ENCODE data around the gene GPD1L.
"Not testable (repeated sequence)": the region's sequence is repeated elsewhere in the genome, so short reads cannot be mapped to it uniquely, and the experiment has no call there.

GPD1L gene

DNA sequence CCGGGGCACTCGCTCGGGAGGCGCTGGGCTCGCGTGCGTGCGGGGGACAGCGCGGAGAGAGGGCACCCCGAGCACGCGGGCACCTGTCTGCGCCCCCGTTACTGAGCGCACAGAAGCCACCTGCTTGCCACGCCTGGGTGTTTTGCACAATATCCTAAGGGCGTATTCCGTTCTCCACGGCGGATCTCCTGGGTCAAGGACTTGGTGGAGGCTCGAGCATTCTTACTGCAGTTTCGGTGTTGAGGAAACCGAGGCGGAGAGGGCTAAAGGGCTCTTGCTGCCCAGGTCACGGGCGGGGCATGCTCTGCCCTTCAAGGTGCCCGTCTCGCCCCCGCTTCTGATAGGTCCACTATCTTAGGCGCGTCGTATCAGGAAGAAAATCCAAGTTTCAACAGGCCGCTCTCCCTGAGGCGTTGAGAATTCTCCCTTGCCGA is 526 bp downstream of the GPD1L start:
- no peak for DNase-seq

DNA sequence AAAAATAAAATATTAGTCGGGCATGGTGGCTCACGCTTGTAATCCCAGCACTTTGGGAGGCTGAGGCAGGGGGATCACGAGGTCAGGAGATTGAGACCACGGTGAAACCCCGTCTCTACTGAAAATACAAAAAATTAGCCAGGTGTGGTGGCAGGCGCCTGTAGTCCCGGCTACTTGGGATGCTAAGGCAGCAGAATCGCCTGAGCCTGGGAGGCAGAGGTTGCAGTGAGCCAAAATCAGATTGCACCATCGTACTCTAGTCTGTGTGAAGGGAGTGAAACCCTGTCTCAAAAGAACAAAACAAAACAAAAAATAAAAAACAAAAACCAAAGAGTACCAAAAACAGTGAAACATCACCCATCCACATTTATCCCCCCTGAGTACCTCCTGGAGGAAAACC is 1.8 kb downstream of the GPD1L start:
- not testable (repeated sequence) for DNase-seq

DNA sequence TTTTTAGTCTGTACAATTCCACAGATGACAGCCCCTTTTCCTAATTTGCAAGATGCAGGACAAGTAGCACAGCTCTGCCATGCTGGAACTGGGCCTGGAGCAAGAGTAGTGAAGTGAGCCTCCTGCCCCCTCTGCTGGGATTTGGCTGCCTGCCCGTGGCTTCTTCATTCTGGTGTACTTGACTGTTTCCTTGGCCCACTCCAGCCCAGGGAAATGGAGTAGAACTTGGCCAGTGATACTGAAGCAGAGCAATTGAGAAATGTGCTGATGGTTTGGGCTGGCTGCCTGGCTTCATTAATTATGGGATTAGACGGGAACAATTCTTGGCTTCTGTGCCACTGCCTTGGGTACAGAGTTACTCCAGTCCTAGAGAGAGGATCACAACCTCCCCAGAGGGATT is 2.8 kb downstream of the GPD1L start:
- no peak for DNase-seq

DNA sequence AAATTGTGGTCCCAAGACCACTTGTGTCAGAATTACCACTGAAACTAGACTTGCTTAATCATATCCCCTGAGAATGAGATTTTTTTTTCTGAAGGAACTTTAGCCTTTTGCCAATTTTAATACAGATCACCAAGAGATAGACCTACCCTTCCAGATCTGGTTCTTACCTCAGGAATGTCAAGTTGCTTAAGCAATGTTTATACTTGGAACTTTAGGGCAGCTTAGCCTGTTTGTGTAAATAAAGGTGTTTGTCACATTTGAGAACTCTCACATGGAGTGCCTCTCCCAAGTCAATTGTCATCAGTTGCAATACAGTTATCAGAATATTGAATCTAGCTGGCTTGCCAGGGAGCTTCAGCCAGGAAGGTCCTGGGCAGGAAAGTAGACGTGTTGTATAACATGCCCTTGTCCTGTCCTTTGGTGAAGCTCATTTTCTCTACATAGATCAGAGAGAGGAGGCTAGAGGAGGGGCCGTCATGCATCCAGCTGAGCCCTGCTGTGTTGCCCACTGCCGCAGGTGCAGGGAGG is 3.9 kb downstream of the GPD1L start:
- DNase-seq: no peak

DNA sequence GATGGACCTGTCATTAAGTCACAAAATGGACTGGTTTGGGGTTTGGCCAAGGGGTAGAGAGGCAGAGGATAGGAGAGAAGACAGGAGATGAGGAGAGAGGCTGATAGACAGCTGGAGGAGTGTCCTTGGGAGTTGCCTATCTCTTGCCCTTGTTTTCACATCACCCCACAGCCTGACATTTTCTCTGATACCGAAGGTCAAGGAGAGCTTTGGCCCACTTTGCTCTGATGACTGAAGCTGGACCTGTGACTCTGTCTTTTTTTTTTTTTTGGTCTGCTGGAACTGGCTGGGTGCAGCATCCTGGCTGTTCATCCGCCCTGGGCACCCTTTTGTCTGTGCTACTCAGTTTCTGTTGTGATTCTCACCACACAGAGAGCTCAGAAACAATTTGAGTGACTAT is 5.1 kb downstream of the GPD1L start:
- DNase-seq: no peak

DNA sequence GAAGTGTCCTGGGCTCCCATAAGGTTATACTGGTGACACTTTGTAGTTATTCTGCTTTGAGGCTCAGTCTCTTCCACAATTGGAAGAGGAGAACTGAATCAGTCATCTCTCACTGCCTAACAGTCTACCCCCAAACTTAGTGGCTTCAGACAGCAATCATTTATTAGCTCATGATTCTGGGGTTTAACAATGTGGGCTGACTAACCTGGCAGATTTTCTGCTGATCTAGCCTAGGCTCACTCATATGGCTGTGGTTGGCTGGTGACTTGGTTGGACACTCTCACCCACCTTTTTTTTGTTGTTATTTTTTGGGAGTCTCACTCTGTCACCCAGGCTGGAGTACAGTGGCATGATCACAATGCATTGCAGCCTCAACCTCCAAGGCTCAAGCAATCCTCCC is 7.1 kb downstream of the GPD1L start:
- no peak for DNase-seq

DNA sequence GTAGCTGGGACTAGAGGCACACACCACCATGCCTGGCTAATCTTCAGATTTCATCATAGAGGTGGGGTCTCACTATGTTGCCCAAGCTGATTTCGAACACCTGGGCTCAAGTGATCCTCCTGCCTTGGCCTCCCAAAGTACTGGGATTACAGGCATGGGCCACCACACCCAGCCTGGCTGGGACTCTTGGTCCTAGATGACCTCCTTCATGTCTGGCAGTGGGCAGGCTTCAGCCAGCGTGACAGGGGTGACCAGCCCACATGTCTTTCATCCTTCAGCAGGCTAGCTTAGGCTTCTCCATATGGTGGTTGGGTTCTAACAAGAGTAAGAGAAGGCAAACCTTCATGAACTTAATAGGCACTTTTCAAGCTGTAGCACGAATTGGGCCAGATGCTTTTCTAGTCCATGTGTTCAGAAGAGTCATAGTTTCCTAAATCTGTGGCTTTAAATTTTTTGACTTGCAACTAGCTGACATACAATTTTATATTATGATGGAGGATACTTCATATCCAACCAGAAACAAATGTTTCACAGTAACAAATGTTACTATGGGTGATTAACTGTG is 7.6 kb downstream of the GPD1L start:
- DNase-seq: no peak

DNA sequence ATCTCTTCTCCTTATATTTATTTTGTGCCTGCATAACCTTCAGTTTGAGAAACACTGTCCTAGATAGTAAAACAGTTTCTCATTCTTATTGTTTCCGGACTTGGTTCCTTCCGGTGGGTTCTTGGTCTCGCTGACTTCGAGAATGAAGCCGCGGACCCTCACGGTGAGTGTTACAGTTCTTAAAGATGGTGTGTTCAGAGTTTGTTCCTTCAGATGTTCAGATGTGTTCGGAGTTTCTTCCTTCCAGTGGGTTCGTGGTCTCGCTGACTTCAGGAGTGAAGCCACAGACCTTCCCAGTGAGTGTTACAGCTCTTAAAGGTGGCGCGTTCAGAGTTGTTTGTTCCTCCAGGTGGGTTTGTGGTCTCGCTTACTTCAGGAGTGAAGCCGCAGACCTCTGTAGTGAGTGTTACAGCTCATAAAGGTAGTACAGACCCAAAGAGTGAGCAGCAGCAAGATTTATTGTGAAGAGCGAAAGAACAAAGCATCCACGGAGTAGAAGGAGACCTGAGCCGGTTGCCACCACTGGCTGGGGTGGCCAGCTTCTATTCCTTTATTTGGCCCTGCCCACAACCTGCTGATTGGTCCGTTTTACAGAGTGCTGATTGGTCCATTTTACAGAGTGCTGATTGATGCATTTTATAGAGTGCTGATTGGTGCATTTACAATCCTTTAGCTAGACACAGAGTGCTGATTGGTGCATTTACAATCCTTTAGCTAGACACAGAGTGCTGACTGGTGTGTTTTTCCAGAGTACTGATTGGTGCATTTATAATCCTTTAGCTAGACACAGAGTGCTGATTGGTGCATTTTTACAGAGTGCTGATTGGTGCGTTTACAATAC is 8.3 kb downstream of the GPD1L start:
- not testable (repeated sequence) for DNase-seq

DNA sequence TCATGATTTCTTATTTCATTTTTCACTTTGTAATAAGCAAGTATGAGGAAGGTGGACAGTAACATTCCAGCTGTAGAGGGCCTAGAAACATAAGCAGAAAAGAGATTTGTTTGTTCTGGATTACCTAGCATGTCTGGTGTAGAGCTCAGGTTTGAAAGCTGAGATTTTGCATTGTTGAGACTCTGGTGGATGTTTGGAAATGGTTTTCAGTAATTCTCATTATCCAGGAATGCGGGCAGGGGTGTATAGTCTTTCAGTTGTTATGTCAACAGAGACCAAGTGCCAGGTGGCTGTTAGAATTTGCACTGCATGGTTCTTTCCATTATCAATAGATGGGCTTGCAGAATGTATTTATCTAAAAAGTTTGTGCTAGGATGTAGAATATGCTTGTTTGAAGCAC is 10.9 kb downstream of the GPD1L start:
- DNase-seq: no peak

DNA sequence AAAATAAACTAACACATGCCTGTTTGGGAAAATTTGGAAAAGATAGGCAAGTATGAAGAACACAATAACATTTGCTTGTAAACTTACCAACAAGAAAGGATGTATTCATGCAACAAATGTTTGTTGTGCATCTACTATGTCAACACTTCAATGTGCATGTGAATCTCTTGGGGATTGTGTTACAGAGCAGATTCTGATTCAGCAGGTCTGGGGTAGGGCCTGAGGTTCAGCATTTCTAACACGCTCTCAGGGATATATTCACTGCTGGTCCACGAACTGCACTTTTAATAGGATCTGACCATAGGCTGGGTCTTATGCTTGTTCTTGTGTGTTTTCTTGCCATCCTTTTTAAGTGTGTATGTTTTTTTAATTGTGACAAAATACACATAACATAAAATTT is 11.8 kb downstream of the GPD1L start:
- no peak for DNase-seq

DNA sequence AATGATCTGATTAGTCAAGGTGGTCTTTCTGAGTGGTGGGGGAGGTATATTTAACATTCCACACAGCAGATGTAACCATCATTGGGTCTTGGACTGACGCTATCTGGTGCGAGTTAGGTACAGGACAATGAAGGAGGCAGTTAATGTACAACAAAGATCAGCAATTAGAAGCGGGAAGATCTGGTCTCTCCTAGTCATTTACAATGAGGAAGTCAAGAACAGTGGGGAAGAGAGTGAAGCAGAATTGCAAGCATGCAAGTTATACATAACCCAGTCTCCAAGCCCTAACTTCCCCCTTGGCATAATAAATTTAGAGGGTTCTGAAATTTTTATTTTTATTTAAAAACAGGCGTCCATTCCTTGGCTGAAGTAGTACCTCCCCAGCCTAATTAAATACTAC is 14.1 kb downstream of the GPD1L start:
- DNase-seq: peak; percentile 77

DNA sequence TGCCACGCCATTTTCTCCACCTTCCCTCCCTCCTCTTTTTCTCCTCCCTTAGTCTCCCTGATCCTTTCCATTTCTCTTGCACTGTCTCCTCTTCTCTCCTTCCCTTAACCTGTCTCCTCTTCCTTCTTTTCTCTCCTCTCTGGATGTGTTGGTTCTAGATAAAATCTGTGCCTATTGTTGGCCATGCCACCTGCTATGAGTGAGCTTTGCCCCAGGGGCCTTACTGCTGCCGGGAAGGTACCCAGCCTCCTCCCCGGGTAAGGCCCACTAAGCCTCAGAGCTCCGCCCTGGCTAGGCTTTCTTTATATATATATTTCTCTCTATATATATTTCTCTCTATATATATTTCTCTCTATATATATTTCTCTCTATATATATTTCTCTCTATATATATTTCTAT is 14.7 kb downstream of the GPD1L start:
- DNase-seq: no peak

DNA sequence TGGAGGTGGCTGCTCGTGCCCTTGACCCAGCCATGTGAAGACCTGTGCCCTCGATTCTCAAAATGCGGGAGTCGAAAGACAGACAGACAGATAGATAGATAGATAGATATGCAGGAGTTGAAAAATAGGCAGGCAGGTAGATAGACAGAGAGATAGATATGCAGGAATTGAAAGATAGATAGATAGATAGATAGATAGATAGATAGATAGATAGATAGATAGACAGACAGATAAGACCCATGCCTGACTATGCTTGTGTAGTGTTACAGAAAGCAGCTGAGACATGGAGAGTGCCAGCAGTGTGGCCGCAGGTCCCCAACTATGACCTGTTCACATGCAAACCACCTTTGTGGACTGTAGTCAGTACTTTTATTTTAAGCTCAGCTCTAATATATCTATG is 17.2 kb downstream of the GPD1L start:
- DNase-seq: no peak

DNA sequence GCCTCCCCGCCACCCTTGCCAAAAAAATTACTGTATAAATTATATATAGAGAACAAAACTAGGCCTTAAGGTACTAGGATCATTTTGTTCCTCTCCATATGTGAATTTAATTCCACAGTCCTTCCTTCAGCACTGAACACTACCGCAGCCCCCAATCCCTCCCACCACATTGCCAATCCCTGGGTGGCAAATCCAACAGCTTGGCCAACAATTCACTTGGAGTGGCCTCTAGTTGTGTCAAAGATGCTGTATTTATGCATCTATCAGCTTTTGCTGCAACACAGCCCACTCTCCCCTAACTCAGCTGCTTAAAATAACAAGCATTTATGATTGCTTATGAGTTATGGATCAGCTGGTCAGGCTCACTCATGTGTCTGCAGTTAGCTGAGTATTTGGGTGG is 18.6 kb downstream of the GPD1L start:
- no peak for DNase-seq

DNA sequence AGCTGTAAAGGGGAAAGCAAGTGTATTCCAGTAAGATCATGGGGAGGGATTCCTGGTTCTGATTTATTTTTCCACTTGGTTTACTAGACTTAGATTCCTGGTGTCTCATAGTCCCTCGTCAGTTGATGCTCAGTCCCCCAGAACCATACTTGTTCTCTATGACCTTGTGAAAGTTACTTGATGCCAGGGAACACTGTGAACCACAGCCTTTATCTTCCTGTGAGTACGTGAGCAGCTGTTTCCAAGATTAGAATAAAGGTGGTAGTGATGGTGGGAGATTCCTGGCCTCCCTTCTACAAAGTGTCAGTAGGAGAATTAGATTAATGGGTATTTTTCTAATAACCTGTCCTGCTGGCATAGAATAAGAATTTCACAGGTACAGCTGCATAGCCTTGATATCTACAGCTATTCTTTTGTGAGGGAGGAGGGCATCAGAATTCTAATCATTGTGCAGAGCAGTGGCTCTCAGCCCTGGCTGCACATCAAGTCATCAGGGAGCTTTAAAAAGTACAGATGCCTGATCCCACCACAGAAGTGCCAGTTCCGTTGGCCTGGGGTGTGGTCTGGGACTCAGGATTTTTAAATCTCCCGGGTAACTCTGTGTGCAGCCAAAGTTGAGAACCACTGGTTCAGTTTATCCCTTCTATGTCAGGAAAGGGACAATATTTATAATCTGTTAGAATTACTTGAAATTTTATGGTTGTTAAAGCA is 20.0 kb downstream of the GPD1L start:
- no peak for DNase-seq

DNA sequence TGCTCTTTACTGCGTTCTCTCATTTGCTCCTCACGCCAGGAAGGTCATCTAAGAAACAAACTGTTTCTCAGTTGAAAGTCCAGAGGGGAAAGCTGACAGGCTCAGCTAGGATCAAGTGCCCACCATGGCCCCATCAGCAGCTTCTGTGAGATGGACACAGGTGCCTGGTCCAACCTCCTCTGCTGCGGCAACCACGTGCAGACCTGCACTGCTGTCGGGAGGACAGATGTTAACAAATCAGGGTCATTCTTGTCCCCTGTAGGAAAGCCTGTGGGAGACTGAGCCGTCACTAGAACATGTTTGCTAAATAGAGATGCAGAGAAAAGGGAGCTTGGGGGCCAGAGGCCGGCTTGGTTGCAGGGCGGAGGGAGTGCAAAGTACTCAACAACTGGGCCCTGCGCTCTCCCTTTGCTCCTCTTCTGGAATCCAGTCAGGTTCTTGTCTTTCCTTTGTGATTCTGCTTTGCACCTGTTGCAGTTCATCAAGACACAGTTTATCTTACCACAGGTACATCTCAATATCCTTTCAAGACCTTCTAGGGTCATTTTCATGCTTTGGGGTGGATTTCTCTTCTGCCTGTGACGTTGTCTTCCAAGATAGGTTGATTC is 20.9 kb downstream of the GPD1L start:
- DNase-seq: no peak

DNA sequence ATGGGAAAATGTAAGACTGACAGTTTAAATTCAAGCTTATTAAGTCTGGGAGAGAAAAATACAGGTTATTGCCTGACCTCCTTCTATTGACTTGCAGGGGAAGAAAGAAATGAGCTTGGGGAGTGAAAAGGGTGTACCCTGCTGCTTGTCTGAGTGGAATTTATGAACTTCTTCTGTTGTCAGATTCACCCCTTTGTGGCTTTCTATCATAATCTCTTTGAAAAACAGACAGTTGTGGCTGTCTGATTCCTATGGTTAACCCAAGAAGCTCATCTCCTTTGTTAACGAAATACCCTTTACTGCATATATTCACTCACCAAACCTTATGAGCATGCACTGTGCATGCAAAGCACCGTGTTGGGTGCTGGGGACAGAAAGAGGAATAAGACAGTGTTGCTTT is 22.5 kb downstream of the GPD1L start:
- DNase-seq: peak; percentile 64

DNA sequence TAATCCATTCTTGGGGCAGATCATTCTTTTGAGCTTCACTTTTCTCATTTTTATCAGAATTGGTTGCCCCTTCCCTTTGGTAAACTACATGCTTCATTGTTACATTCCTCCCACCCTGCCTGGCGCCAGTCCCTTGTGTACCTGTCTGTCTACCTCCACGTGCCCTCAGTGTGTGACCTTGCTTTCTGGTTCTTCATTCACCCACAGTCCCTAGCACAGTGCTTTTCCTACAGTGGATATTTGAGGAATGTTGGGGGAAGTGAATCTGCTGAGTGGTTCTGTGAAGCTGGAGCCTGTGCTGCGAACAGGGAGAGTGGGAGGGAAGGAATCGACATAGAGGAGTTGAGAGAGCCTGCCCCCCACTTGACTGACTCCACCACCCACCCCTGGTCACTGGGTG is 23.4 kb downstream of the GPD1L start:
- DNase-seq: no peak

DNA sequence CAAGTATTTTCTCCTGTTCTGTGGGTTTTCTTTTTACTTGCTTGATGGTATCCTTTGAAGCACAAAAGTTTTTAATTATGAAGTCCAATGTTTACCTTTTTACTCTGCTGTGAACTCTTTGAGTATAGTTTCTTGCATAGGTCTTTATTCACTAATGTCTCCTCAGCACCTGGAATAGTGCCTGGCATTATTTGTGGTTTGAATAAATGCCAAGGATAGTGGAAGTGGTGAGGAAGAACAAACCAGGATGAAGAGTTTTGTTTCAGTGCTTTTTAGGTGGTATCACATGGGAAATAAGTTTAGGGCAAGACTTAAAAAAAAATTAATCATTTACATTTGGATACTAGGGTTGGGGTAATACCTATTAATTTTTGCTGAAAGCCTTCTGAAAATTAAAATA is 25.7 kb downstream of the GPD1L start:
- no peak for DNase-seq

DNA sequence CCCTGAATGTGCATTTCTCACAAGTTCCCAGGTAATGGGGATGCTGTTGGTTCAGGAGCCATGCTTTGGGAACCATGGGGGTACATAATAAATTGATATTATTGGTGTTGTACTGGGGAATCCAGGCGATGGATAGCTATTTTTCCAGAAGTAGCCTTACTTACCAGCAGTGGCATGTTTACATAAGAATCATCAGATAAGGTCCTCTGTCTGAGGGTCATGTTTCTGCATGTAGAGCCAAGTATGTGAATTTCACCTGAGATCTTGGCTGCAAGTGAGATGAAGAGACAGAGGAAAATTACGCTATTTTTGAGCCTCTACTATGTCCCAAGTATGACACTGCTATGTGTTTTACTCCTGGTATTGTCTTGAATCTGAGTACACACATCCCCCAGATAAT is 26.3 kb downstream of the GPD1L start:
- no peak for DNase-seq

DNA sequence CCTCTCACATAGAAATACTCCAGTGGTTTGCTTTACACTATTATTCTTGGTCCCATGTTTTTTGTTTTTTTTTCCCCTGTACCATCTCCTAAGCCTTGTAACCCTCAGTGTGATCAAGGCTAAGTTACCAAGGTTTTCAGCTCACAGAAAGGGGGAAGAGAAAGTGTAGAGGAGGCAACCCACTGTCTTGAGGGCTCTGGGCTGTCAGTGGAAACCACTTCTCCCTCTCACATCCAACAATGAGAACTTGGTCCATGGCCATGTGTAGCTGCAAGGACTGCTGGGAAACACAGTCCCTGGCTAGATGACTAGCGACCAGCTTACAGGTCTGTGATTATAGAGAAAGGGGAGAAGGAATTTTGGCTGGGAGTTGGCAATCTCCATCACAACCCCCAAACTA is 30.3 kb downstream of the GPD1L start:
- DNase-seq: peak; percentile 91

DNA sequence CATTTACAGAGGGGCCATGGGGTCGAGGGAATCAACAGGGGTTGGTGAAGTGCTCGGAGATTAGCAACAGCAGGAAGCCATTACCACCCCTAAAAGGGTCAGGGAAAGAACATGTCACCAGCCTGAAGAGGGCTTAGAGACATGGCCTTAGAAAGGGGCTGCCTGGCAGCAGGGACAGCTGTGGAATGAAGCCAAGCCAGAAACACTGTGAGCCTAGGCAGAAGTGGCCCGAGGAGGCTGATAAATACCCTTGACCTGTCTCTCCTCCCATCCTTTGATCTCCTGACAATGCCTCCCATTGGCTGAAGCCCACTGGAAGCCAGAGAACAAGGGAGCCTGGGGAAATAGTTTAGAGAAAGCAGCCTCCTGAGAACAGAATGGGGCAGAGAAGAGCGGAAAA is 31.4 kb downstream of the GPD1L start:
- no peak for DNase-seq

DNA sequence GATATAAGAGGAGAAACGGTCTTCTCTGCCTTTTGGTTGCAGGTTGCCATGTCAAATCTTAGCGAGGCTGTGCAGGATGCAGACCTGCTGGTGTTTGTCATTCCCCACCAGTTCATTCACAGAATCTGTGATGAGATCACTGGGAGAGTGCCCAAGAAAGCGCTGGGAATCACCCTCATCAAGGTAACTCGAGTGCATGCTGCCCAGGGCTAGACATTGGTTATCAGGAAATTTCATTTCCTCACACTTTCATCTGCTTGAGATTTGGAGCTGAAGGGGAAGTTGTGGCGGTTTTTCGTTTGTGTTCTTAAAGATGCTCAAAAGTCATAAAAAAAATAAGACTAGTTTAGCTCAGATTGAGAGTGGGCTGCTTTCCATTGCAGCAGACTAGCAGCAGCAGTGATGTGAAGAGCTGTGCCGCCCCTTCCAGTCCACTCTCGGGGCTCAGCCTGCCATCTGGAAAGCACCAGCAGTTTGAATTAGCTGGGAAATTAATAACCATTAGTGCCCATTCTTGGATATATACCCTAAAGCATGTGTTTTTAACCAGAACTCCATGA is 32.2 kb downstream of the GPD1L start:
- peak; percentile 58 for DNase-seq

All from MV-4-11 (cell line).